Keratinocyte (primary cell): ENCODE results near the gene SYT2. TPM values are rescaled to one million over a fixed set of nuclear protein-coding genes. Genes with fewer than 3 reads are reported as not detected.
"Not testable (repeated sequence)": the region's sequence is repeated elsewhere in the genome, so short reads cannot be mapped to it uniquely, and the experiment has no call there.

ENCODE experiments used
- DNase-seq: peaks from one replicate; pipeline ENCODE4 v3.0.0-alpha.2; 2011; ENCODE audit warnings: low read depth, missing footprints, low spot score
- FAIRE-seq: peaks from 2 replicates; lab custom pipeline; 2011; peaks lifted over from hg19 to GRCh38; lab: Jason Lieb, UNC
- H2AFZ ChIP-seq: 2 replicates; pipeline ENCODE4 v1.6.0; 2012; ENCODE audit warnings: low read length, control low read depth, inconsistent platforms; ENCODE audit not compliant: control insufficient read depth
- H3K27ac ChIP-seq: 2 replicates; pipeline ENCODE4 v1.5.1; 2011; ENCODE audit warnings: low read length; ENCODE audit not compliant: control insufficient read depth, insufficient read depth
- H3K27me3 ChIP-seq: 3 replicates; pipeline ENCODE4 v1.6.0; 2011; ENCODE audit warnings: low read length; ENCODE audit not compliant: control insufficient read depth, insufficient read depth; ENCODE audit errors: extremely low read depth
- H3K36me3 ChIP-seq, 2 experiments: 2 replicates in 1 of 2; 3 replicates in 1 of 2; pipeline ENCODE4 v1.5.1; 2011; ENCODE audit warnings: low read length in 2 of 2, mild to moderate bottlenecking in 1 of 2; ENCODE audit not compliant: control insufficient read depth in 2 of 2, insufficient read depth in 2 of 2; ENCODE audit errors: extremely low read depth in 1 of 2
- H3K4me1 ChIP-seq: 3 replicates; pipeline ENCODE4 v1.5.1; 2011; ENCODE audit warnings: low read length; ENCODE audit not compliant: control insufficient read depth, insufficient read depth; ENCODE audit errors: extremely low read depth
- H3K4me2 ChIP-seq: 3 replicates; pipeline ENCODE4 v1.6.0; 2011; ENCODE audit warnings: low read depth, low read length; ENCODE audit not compliant: control insufficient read depth, insufficient read depth; ENCODE audit errors: extremely low read depth
- H3K4me3 ChIP-seq, 3 experiments: fragments of 200-600 bp in 1 of 3; sonication (generic) in 1 of 3; 2 replicates in 2 of 3; 3 replicates in 1 of 3; pipeline ENCODE4 v1.5.1; 2011 to 2016; ENCODE audit warnings: low read length in 3 of 3, mild to moderate bottlenecking in 3 of 3, control low read depth in 2 of 3, inconsistent platforms in 1 of 3, low read depth in 1 of 3, mixed read lengths in 1 of 3, mixed run types in 1 of 3, moderate library complexity in 1 of 3; ENCODE audit not compliant: control insufficient read depth in 2 of 3, insufficient read depth in 2 of 3; ENCODE audit errors: extremely low read depth in 1 of 3
- H3K79me2 ChIP-seq: 2 replicates; pipeline ENCODE4 v1.6.0; 2012; ENCODE audit warnings: low read length; ENCODE audit not compliant: control insufficient read depth, insufficient read depth
- H3K9ac ChIP-seq: 3 replicates; pipeline ENCODE4 v1.6.0; 2011; ENCODE audit warnings: low read length; ENCODE audit not compliant: control insufficient read depth, insufficient read depth; ENCODE audit errors: extremely low read depth
- H3K9me1 ChIP-seq: 3 replicates; pipeline ENCODE4 v1.6.0; 2011; ENCODE audit warnings: low read length; ENCODE audit not compliant: control insufficient read depth, insufficient read depth; ENCODE audit errors: extremely low read depth
- H3K9me3 ChIP-seq: 2 replicates; pipeline ENCODE4 v1.5.1; 2012; ENCODE audit warnings: low read depth, low read length; ENCODE audit not compliant: control insufficient read depth
- H4K20me1 ChIP-seq: 3 replicates; pipeline ENCODE4 v1.6.0; 2011; ENCODE audit warnings: low read length; ENCODE audit not compliant: control insufficient read depth, insufficient read depth; ENCODE audit errors: extremely low read depth
- EZH2 ChIP-seq: IDR thresholded peaks from one replicate; pipeline ENCODE4 v1.6.1; 2012; ENCODE audit warnings: inconsistent platforms, mild to moderate bottlenecking, low read length, moderate library complexity
- dilution Hi-C: fragments of 300-500 bp; cut with MboI; formaldehyde crosslinking; loops from one replicate; pipeline ENCODE4 v1.7.0; 2020; ENCODE audit warnings: low sequenced_read_pairs; ENCODE audit not compliant: extremely low pct_ligation_motif_present
- polyA plus RNA-seq, 5 experiments: library from polyadenylated mRNA; depleted of rRNA in 3 of 5; stranded (reverse) in 3 of 5; stranded (forward) in 1 of 5; unstranded in 1 of 5; fragments of >200 nt; gene quantifications; 1 replicate in 1 of 5; 2 replicates in 3 of 5; 3 replicates in 1 of 5; pipeline versions ENCODE4 v1.2.1 to v1.2.3, GENCODE V29; 2011 to 2012; ENCODE audit warnings: missing spikeins in 2 of 5, low read depth in 1 of 5, low replicate concordance in 1 of 5
- TF ChIP-seq, protein P1 (sequence below), 3 experiments: IDR thresholded peaks in 1 of 3; conservative IDR thresholded peaks in 1 of 3; optimal IDR thresholded peaks in 1 of 3; 2 replicates in 2 of 3; 3 replicates in 1 of 3; pipeline versions ENCODE3 to v1.5.1; 2011; ENCODE audit warnings: low read length in 3 of 3, mild to moderate bottlenecking in 3 of 3, moderate library complexity in 2 of 3, control low read depth in 1 of 3, inconsistent platforms in 1 of 3; ENCODE audit not compliant: insufficient read depth in 2 of 3; ENCODE audit errors: extremely low read depth in 1 of 3

Gene SYT2
- polyA plus RNA-seq, 1 donor (not counting 4 experiments of a cell fraction or from before 2014, with no cell fraction given) = not detected

DNA sequence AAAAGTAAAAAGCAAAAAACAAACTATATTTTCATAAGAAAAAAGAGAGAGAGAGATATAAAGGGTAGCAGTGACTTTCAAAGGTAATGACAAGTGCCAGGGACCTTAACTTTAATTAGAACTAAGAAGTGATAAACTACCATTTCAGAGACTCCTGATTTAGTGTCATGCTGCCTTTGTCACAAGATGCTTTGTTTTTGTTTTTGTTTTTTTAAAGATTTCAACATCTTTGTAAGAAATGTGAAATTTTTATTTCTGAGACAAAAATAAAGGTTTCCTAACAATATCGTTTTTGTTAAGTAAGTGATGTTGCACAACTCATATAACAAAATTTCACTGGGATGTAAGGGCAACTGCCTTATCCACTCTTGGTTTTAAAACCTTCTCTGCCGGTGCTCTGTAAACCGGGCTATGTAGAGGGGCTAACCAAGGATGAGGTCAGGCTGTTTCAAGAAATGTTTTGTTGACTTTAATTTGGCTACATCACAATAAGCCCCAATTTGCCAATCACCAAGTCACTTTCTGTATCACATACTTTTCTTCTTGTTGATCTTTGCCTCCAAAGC is 35.2 kb upstream of the SYT2 start:
- TF ChIP-seq EZH2 = no peak
- TF ChIP-seq, protein P1, sequence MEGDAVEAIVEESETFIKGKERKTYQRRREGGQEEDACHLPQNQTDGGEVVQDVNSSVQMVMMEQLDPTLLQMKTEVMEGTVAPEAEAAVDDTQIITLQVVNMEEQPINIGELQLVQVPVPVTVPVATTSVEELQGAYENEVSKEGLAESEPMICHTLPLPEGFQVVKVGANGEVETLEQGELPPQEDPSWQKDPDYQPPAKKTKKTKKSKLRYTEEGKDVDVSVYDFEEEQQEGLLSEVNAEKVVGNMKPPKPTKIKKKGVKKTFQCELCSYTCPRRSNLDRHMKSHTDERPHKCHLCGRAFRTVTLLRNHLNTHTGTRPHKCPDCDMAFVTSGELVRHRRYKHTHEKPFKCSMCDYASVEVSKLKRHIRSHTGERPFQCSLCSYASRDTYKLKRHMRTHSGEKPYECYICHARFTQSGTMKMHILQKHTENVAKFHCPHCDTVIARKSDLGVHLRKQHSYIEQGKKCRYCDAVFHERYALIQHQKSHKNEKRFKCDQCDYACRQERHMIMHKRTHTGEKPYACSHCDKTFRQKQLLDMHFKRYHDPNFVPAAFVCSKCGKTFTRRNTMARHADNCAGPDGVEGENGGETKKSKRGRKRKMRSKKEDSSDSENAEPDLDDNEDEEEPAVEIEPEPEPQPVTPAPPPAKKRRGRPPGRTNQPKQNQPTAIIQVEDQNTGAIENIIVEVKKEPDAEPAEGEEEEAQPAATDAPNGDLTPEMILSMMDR (optimal IDR thresholded peaks at IDR 0.05 in 1 of 3, IDR thresholded peaks at IDR 0.05 in 1 of 3, conservative IDR thresholded peaks at IDR 0.05 in 1 of 3; ENCODE audit: extremely low read depth in 1 of 3, insufficient read depth in 2 of 3, low read length in 3 of 3) = no peak
- Histone ChIP-seq H3K27ac (no peak overlapping the region), H2AFZ (no peak overlapping the region), H3K27me3 (no peaks in the 10 kb centered on the region), H3K4me2 (no peak overlapping the region), H3K9me3 (no peaks in the 10 kb centered on the region), H3K9ac (no peak overlapping the region), H3K36me3 (peaks cover 17 to 26% of the 10 kb centered on the region in 2 experiments), H3K79me2 (no peaks in the 10 kb centered on the region), H3K4me1 (no peaks in the 10 kb centered on the region), H3K4me3 (no peak overlapping the region), H4K20me1 (no peaks in the 10 kb centered on the region), H3K9me1 (no peaks in the 10 kb centered on the region)
- FAIRE-seq = no peak
- DNase-seq = no peak
- dilution Hi-C loops = loop anchor here (5.0 kb wide), 1 partner anchor 42 kb away; no protein-coding TSS in a partner anchor

GRCh38 chr1:202744770-202745169 is 34.5 kb upstream of the SYT2 start:
- H3K9ac ChIP-seq, H3K4me3 ChIP-seq, H2AFZ ChIP-seq, FAIRE-seq, DNase-seq, H3K9me3 ChIP-seq, H3K4me2 ChIP-seq, H3K27me3 ChIP-seq, H4K20me1 ChIP-seq, H3K27ac ChIP-seq, H3K79me2 ChIP-seq, H3K4me1 ChIP-seq, H3K9me1 ChIP-seq: not testable (repeated sequence)
- dilution Hi-C loops = loop anchor here (5.0 kb wide), 1 partner anchor 43 kb away; no protein-coding TSS in a partner anchor
- peaks cover 16 to 27% of the 10 kb centered on the region in 2 experiments for H3K36me3 ChIP-seq

DNA sequence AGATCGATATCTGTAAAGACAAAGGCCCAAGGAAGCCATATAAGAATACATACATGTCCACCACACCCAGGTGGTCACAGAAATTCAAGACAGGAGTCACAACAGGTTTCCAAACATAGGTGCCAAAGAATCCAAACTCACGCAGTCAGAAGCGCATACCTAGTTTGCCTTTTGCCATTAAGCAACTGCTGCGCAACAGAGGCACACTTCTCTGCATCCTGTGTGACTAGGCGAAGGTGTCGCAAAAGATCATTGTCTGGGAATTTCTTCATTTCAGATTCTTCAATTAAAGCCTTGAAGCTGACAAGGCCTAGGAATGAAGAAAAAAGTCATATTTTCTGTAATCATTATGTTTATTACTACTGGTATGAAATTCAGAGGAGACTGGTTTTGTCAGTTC is 32.2 kb upstream of the SYT2 start:
- no peak overlapping the region for H3K27ac ChIP-seq
- dilution Hi-C loops = no loop called here
- H3K9me3 ChIP-seq = no peaks in the 10 kb centered on the region
- H3K9me1 ChIP-seq = no peaks in the 10 kb centered on the region
- no peak overlapping the region for H3K4me3 ChIP-seq
- FAIRE-seq = no peak
- no peak overlapping the region for H2AFZ ChIP-seq
- TF ChIP-seq, protein P1 (optimal IDR thresholded peaks at IDR 0.05 in 1 of 3, IDR thresholded peaks at IDR 0.05 in 1 of 3, conservative IDR thresholded peaks at IDR 0.05 in 1 of 3; ENCODE audit: extremely low read depth in 1 of 3, insufficient read depth in 2 of 3, low read length in 3 of 3) = no peak
- no peak for TF ChIP-seq EZH2
- H3K36me3 ChIP-seq = peaks cover 16 to 23% of the 10 kb centered on the region in 2 experiments
- H3K9ac ChIP-seq = no peak overlapping the region
- H4K20me1 ChIP-seq = no peaks in the 10 kb centered on the region
- H3K27me3 ChIP-seq = no peaks in the 10 kb centered on the region
- H3K4me1 ChIP-seq = no peaks in the 10 kb centered on the region
- H3K4me2 ChIP-seq = no peak overlapping the region
- H3K79me2 ChIP-seq = no peaks in the 10 kb centered on the region
- DNase-seq = no peak
